ENCODE results near the gene LBHD1. TPM values are rescaled to one million over a fixed set of nuclear protein-coding genes. Genes with fewer than 3 reads are reported as not detected.

The LBHD1 gene
- total RNA-seq, 2 experiments from 2014 or later = 12.0 to 12.9 TPM

- Mint-ChIP-seq H3K36me3 (ENCODE audit: low read depth) (peaks cover 33% of the 10 kb centered on the region), H3K4me1 (ENCODE audit: low read depth) (peaks cover 34% of the 10 kb centered on the region), H3K4me3 (no peak overlapping the region), H3K27ac (no peak overlapping the region), H3K9me3 (no peaks in the 10 kb centered on the region), H3K27me3 (no peaks in the 10 kb centered on the region)
- TF ChIP-seq CTCF (IDR thresholded peaks at IDR 0.05) = no peak
- ATAC-seq (no peak), DNase-seq (no peak)
- intact Hi-C loops (cut with micrococcal nuclease) = loop anchor here (5.0 kb wide), 1 partner anchor 37 kb away; the partner anchor contains the start of genes EML3 and ROM1
- CTCF ChIA-PET = interaction anchor here (1.1 to 1.4 kb wide), 4 partner anchors 16 to 254 kb away, joined by 3 to 4 read pairs (median 3); partner anchors contain the start of genes CSKMT and UQCC3
- POLR2A ChIA-PET = interaction anchor here (1.8 to 13.3 kb wide), 5 partner anchors 9 to 59 kb away, joined by 5 to 263 read pairs (median 8); partner anchors contain the start of genes BSCL2, C11orf98, CSKMT and GNG3
Observed at GRCh38 chr11:62648967-62649364, 23.1 kb downstream of the LBHD1 start.

- Mint-ChIP-seq H3K4me1 (ENCODE audit: low read depth) (peaks cover 31% of the 10 kb centered on the region), H3K9me3 (no peaks in the 10 kb centered on the region), H3K4me3 (no peak overlapping the region), H3K36me3 (ENCODE audit: low read depth) (peaks cover 35% of the 10 kb centered on the region), H3K27me3 (no peaks in the 10 kb centered on the region), H3K27ac (no peak overlapping the region)
- ChIA-PET CTCF (interaction anchor here (1.1 to 1.4 kb wide), 5 partner anchors 17 to 253 kb away, joined by 3 to 4 read pairs (median 3); partner anchors contain the start of genes CSKMT and UQCC3), POLR2A (interaction anchor here (0.6 to 13.3 kb wide), 8 partner anchors 9 to 119 kb away, joined by 3 to 263 read pairs (median 6); partner anchors contain the start of genes BSCL2, C11orf98, CSKMT and GNG3)
- TF ChIP-seq CTCF (IDR thresholded peaks at IDR 0.05) = no peak
- no peak for ATAC-seq
- no peak for DNase-seq
- intact Hi-C loops (cut with micrococcal nuclease) = loop anchor here (5.0 kb wide), 1 partner anchor 36 kb away; the partner anchor contains the start of genes EML3 and ROM1
Observed at GRCh38 chr11:62648185-62648966, 23.7 kb downstream of the LBHD1 start.

GRCh38 chr11:62647609-62648005 is 24.5 kb downstream of the LBHD1 start:
- ChIA-PET CTCF (interaction anchor here (1.1 to 1.4 kb wide), 3 partner anchors 18 to 253 kb away, joined by 3 to 4 read pairs (median 3); partner anchors contain the start of gene CSKMT), POLR2A (interaction anchor here (0.6 to 13.3 kb wide), 9 partner anchors 10 to 119 kb away, joined by 3 to 263 read pairs (median 5); partner anchors contain the start of genes BSCL2, C11orf98, CSKMT and GNG3)
- H3K27me3 Mint-ChIP-seq = no peaks in the 10 kb centered on the region
- TF ChIP-seq CTCF (IDR thresholded peaks at IDR 0.05) = no peak
- intact Hi-C loops (cut with micrococcal nuclease) = loop anchor here (5.0 kb wide), 1 partner anchor 35 kb away; the partner anchor contains the start of genes EML3 and ROM1
- H3K27ac Mint-ChIP-seq = peak overlapping the region; percentile 57
- peaks cover 33% of the 10 kb centered on the region for H3K4me1 Mint-ChIP-seq (ENCODE audit: low read depth)
- DNase-seq (no peak), ATAC-seq (no peak)
- no peaks in the 10 kb centered on the region for H3K9me3 Mint-ChIP-seq
- no peak overlapping the region for H3K4me3 Mint-ChIP-seq
- peaks cover 40% of the 10 kb centered on the region for H3K36me3 Mint-ChIP-seq (ENCODE audit: low read depth)

- DNase-seq = no peak
- POLR2A ChIA-PET = interaction anchor here (1.4 to 13.3 kb wide), 10 partner anchors 8 to 208 kb away, joined by 4 to 263 read pairs (median 7); partner anchors contain the start of genes B3GAT3, C11orf98, CSKMT and LBHD1
- Mint-ChIP-seq H3K4me3 (peak overlapping the region; percentile 100), H3K36me3 (ENCODE audit: low read depth) (peaks cover 39% of the 10 kb centered on the region), H3K27ac (peak overlapping the region; percentile 99), H3K27me3 (no peaks in the 10 kb centered on the region), H3K4me1 (ENCODE audit: low read depth) (peaks cover 30% of the 10 kb centered on the region), H3K9me3 (no peaks in the 10 kb centered on the region)
- CTCF ChIA-PET = interaction anchor here (1.1 to 1.6 kb wide), 3 partner anchors 47 to 222 kb away, joined by 3 to 4 read pairs (median 3); partner anchors contain the start of gene ZBTB3
- ATAC-seq = no peak
- TF ChIP-seq CTCF (IDR thresholded peaks at IDR 0.05) = no peak
- intact Hi-C loops (cut with micrococcal nuclease) = loop anchor here (5.0 kb wide), 1 partner anchor 35 kb away; the partner anchor contains the start of genes EML3 and ROM1
Observed at GRCh38 chr11:62646825-62647608, 25.1 kb downstream of the LBHD1 start.

Measured in activated CD8-positive, alpha-beta T cell treated with anti-CD3 and anti-CD28 coated beads for 36 hours (primary cell).